K562 (cell line): Measurements from ENCODE around the gene EFNA2. TPM values are rescaled to one million over a fixed set of nuclear protein-coding genes. Genes with fewer than 3 reads are reported as not detected.

Source experiments
- ARNT ChIP-seq, 2 experiments: fragments of 450-650 bp; IDR thresholded peaks; 2 replicates each; pipeline ENCODE4 v1.6.1; 2016; ENCODE audit warnings: mild to moderate bottlenecking in 1 of 2
- ATF7 ChIP-seq: fragments of 450-650 bp; IDR thresholded peaks from 2 replicates; pipeline ENCODE4 v1.7.1; 2014; ENCODE audit warnings: mild to moderate bottlenecking, moderate library complexity
- CLOCK ChIP-seq: fragments of 250-450 bp; sonication (Bioruptor Pico); IDR thresholded peaks from 2 replicates; pipeline ENCODE4 v1.4.0; 2020; ENCODE audit warnings: mild to moderate bottlenecking, moderate library complexity, borderline replicate concordance
- DACH1 ChIP-seq: fragments of 450-650 bp; IDR thresholded peaks from 2 replicates; pipeline ENCODE4 v1.6.1; 2018; ENCODE audit not compliant: partially characterized antibody
- FOXP4 ChIP-seq: sonication (generic); formaldehyde crosslinking; IDR thresholded peaks from 2 replicates; pipeline ENCODE4 v1.8.0; 2022; ENCODE audit warnings: mild to moderate bottlenecking, missing genetic modification reagents, borderline replicate concordance
- GABPB1 ChIP-seq: sonication (generic); formaldehyde crosslinking; IDR thresholded peaks from 2 replicates; pipeline ENCODE4 v1.8.0; 2022; ENCODE audit warnings: mild to moderate bottlenecking, missing genetic modification reagents
- L3MBTL2 ChIP-seq: fragments of 450-650 bp; IDR thresholded peaks from 2 replicates; pipeline ENCODE4 v1.6.1; 2016; ENCODE audit warnings: mild to moderate bottlenecking, moderate library complexity
- NR3C1 ChIP-seq: sonication (generic); formaldehyde crosslinking; IDR thresholded peaks from 2 replicates; pipeline ENCODE4 v1.8.1; 2022; ENCODE audit warnings: missing genetic modification reagents
- PHF21A ChIP-seq: fragments of 450-650 bp; IDR thresholded peaks from 2 replicates; pipeline ENCODE4 v1.6.1; 2017; ENCODE audit warnings: low read depth, borderline replicate concordance
- POLR3A ChIP-seq: IDR thresholded peaks from 2 replicates; pipeline ENCODE4 v1.6.1; 2011; ENCODE audit warnings: borderline replicate concordance, mild to moderate bottlenecking, moderate library complexity; ENCODE audit not compliant: insufficient read length, insufficient read depth; ENCODE audit errors: extremely low read depth
- TBL1XR1 ChIP-seq, 2 experiments: IDR thresholded peaks; 2 replicates each; pipeline ENCODE4 v1.6.1; 2012; ENCODE audit warnings: improper control_type of control experiment in 2 of 2, low read length in 2 of 2, mild to moderate bottlenecking in 1 of 2
- ZNF57 ChIP-seq: fragments of 450-650 bp; formaldehyde crosslinking; IDR thresholded peaks from 2 replicates; pipeline ENCODE4 v1.4.0; 2020; ENCODE audit warnings: mild to moderate bottlenecking, moderate library complexity
- ZNF766 ChIP-seq: fragments of 200-800 bp; sonication (Bioruptor generic); conservative IDR thresholded peaks from 2 replicates; pipeline ENCODE4 v1.6.1; 2016; ENCODE audit warnings: missing genetic modification characterization, missing compliant biosample characterization
- polyA plus RNA-seq, 8 experiments: library from polyadenylated mRNA; depleted of rRNA in 4 of 8; stranded (reverse) in 5 of 8; unstranded in 3 of 8; fragments of >200 nt; fragmentation: Nextera tagmentation in 2 of 8; fragmentation: Illumina TruSeq in 1 of 8; extraction: Ambion mirVana in 2 of 8; extraction: Trizol in 1 of 8; gene quantifications; 2 replicates each; pipeline versions ENCODE4 v1.2.1 to v1.2.3, GENCODE V29; 2011 to 2014; ENCODE audit warnings: inconsistent platforms in 1 of 8, missing spikeins in 1 of 8
- total RNA-seq, 7 experiments: library from RNA; depleted of rRNA in 6 of 7; stranded (reverse); fragments of >200 nt in 6 of 7; fragmentation: Illumina TruSeq in 2 of 7; extraction: Trizol in 2 of 7; gene quantifications; 2 replicates each; pipeline versions ENCODE4 v1.2.1 to v1.2.3, GENCODE V29; 2011 to 2021; ENCODE audit warnings: low replicate concordance in 1 of 7
- TF ChIP-seq, protein P1 (sequence below): fragments of 450-650 bp; formaldehyde crosslinking; IDR thresholded peaks from 2 replicates; pipeline ENCODE4 v1.4.0; 2022; ENCODE audit warnings: missing genetic modification characterization
- TF ChIP-seq, protein P2 (sequence below): fragments of 450-650 bp; IDR thresholded peaks from 2 replicates; pipeline ENCODE4 v1.6.1; 2014; ENCODE audit warnings: low read depth, mild to moderate bottlenecking, moderate library complexity, borderline replicate concordance
- TF ChIP-seq, protein P3 (sequence below): fragments of 450-650 bp; IDR thresholded peaks from 2 replicates; pipeline ENCODE4 v1.7.1; 2018; ENCODE audit warnings: mild to moderate bottlenecking, low read depth; ENCODE audit not compliant: partially characterized antibody

The EFNA2 gene
- total and polyA plus RNA-seq, 9 of the 15 experiments (the other 6 are each of a cell fraction or from before 2014, with no cell fraction given) = 0.11 to 0.44 (median 0.15) TPM; not detected in 6

- TF ChIP-seq, protein P1, sequence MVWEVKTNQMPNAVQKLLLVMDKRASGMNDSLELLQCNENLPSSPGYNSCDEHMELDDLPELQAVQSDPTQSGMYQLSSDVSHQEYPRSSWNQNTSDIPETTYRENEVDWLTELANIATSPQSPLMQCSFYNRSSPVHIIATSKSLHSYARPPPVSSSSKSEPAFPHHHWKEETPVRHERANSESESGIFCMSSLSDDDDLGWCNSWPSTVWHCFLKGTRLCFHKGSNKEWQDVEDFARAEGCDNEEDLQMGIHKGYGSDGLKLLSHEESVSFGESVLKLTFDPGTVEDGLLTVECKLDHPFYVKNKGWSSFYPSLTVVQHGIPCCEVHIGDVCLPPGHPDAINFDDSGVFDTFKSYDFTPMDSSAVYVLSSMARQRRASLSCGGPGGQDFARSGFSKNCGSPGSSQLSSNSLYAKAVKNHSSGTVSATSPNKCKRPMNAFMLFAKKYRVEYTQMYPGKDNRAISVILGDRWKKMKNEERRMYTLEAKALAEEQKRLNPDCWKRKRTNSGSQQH = no peak
- TF ChIP-seq PHF21A (no peak; the same call in 1 of the 2 replicates), POLR3A (no peak), ARNT (IDR thresholded peaks at IDR 0.05) (no peak), ZNF766 (peak; percentile 34; the same call in 1 of the 2 replicates), ATF7 (peak; percentile 40; the same call in 1 of the 2 replicates), TBL1XR1 (IDR thresholded peaks at IDR 0.05; ENCODE audit: low read length in 2 of 2) (peak in 1 of 2 experiments; percentile 42; a peak in 1 of 4 replicates), CLOCK (CRISPR knock-in tag) (no peak), FOXP4 (CRISPR knock-in tag) (no peak), DACH1 (peak; percentile 68), L3MBTL2 (peak; percentile 68; the same call in 1 of the 2 replicates), ZNF57 (CRISPR knock-in tag) (no peak), NR3C1 (CRISPR knock-in tag) (no peak), GABPB1 (no peak)
- TF ChIP-seq, protein P2, sequence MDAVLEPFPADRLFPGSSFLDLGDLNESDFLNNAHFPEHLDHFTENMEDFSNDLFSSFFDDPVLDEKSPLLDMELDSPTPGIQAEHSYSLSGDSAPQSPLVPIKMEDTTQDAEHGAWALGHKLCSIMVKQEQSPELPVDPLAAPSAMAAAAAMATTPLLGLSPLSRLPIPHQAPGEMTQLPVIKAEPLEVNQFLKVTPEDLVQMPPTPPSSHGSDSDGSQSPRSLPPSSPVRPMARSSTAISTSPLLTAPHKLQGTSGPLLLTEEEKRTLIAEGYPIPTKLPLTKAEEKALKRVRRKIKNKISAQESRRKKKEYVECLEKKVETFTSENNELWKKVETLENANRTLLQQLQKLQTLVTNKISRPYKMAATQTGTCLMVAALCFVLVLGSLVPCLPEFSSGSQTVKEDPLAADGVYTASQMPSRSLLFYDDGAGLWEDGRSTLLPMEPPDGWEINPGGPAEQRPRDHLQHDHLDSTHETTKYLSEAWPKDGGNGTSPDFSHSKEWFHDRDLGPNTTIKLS = 0 out of 2 replicates have a peak, but pooled peaks have one; percentile 11
- TF ChIP-seq, protein P3, sequence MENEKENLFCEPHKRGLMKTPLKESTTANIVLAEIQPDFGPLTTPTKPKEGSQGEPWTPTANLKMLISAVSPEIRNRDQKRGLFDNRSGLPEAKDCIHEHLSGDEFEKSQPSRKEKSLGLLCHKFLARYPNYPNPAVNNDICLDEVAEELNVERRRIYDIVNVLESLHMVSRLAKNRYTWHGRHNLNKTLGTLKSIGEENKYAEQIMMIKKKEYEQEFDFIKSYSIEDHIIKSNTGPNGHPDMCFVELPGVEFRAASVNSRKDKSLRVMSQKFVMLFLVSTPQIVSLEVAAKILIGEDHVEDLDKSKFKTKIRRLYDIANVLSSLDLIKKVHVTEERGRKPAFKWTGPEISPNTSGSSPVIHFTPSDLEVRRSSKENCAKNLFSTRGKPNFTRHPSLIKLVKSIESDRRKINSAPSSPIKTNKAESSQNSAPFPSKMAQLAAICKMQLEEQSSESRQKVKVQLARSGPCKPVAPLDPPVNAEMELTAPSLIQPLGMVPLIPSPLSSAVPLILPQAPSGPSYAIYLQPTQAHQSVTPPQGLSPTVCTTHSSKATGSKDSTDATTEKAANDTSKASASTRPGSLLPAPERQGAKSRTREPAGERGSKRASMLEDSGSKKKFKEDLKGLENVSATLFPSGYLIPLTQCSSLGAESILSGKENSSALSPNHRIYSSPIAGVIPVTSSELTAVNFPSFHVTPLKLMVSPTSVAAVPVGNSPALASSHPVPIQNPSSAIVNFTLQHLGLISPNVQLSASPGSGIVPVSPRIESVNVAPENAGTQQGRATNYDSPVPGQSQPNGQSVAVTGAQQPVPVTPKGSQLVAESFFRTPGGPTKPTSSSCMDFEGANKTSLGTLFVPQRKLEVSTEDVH = no peak
Observed at GRCh38 chr19:1266129-1266915, 19.4 kb upstream of the EFNA2 start (continued).
